ENCODE data around the gene CSTF2.

Gene CSTF2

GRCh38 chrX:100871594-100872560 lies 51.7 kb downstream of the CSTF2 start:
- DNase-seq (ENCODE audit: low read depth) = no peak

- DNase-seq (ENCODE audit: low read depth) = no peak
Observed at GRCh38 chrX:100874325-100874724, 54.1 kb downstream of the CSTF2 start, which contains the start of gene NOX1. NOX1 (minus strand) TSS chrX:100874359; CDS start chrX:100874139, 220 bp downstream.

- no peak for DNase-seq (ENCODE audit: low read depth)
Observed at GRCh38 chrX:100880368-100880767, 60.2 kb downstream of the CSTF2 start.

GRCh38 chrX:100883654-100884053 lies 63.5 kb downstream of the CSTF2 start:
- no peak for DNase-seq (ENCODE audit: low read depth)
